HG03196 (cell line): ENCODE results near the gene PGBD1.

Experiments used
- ATAC-seq: cut with Tn5 transposase; IDR thresholded peaks from one replicate; pipeline ENCODE4 v1.9.1; 2021; ENCODE audit not compliant: unreplicated experiment

Gene PGBD1

GRCh38 chr6:28335040-28335563, 53.7 kb downstream of the PGBD1 start:
- no peak for ATAC-seq

- ATAC-seq = peak; percentile 82
Observed at GRCh38 chr6:28335564-28336283, 54.4 kb downstream of the PGBD1 start, which contains the start of gene ZSCAN31. Gene ZSCAN31, minus strand, starts transcription at chr6:28336148. Its CDS starts 6,465 bp downstream, at chr6:28329683.

GRCh38 chr6:28336284-28337120, 55.1 kb downstream of the PGBD1 start:
- no peak for ATAC-seq

- ATAC-seq = no peak
Observed at GRCh38 chr6:28337121-28337520, 55.7 kb downstream of the PGBD1 start.

- ATAC-seq = no peak
Observed at GRCh38 chr6:28340310-28341095, 59.1 kb downstream of the PGBD1 start.

- no peak for ATAC-seq
Observed at GRCh38 chr6:28343898-28344677, 62.7 kb downstream of the PGBD1 start.

GRCh38 chr6:28345201-28345600, 63.8 kb downstream of the PGBD1 start:
- no peak for ATAC-seq

- ATAC-seq = no peak
Observed at GRCh38 chr6:28347119-28347518, 65.7 kb downstream of the PGBD1 start.

GRCh38 chr6:28349344-28349891, 68.0 kb downstream of the PGBD1 start:
- ATAC-seq = no peak

GRCh38 chr6:28349892-28350737, 68.7 kb downstream of the PGBD1 start, which contains the start of gene ZKSCAN3:
Gene ZKSCAN3, plus strand, starts transcription at chr6:28349947. Its CDS starts 9,640 bp downstream, at chr6:28359587.
- ATAC-seq = peak; percentile 93

GRCh38 chr6:28351087-28351486, 69.7 kb downstream of the PGBD1 start:
- no peak for ATAC-seq

GRCh38 chr6:28351493-28351925, 70.1 kb downstream of the PGBD1 start:
- no peak for ATAC-seq
